Liver (tissue), 3 donors: ENCODE results near the gene DISP3.

ENCODE experiments used
- CTCF ChIP-seq: fragments of 150-350 bp; IDR thresholded peaks from 2 replicates; pipeline ENCODE4 v1.5.1; 2017; ENCODE audit warnings: improper control_type of control experiment, low read depth, low read length; ENCODE audit not compliant: missing input control
- GABPA ChIP-seq, 2 donors: IDR thresholded peaks in 1 of 2; conservative IDR thresholded peaks in 1 of 2; 2 replicates each; pipeline ENCODE4 v1.6.1; 2016; ENCODE audit warnings: antibody characterized with exemption in 2 of 2, mild to moderate bottlenecking in 1 of 2, moderate library complexity in 1 of 2
- JUND ChIP-seq, 2 donors: IDR thresholded peaks; 2 replicates each; pipeline ENCODE4 v1.6.1; 2016; ENCODE audit warnings: antibody characterized with exemption in 2 of 2
- NR2F2 ChIP-seq: IDR thresholded peaks from 2 replicates; pipeline ENCODE4 v1.6.1; 2016; ENCODE audit warnings: antibody characterized with exemption
- RAD21 ChIP-seq, 2 donors: IDR thresholded peaks; 2 replicates each; pipeline ENCODE4 v1.6.1; 2016; ENCODE audit warnings: antibody characterized with exemption in 2 of 2, mild to moderate bottlenecking in 2 of 2
- RXRA ChIP-seq, 2 donors: IDR thresholded peaks; 2 replicates each; pipeline ENCODE4 v1.6.1; 2017 to 2018; ENCODE audit warnings: antibody characterized with exemption in 2 of 2, mild to moderate bottlenecking in 1 of 2
- SP1 ChIP-seq: IDR thresholded peaks from 2 replicates; pipeline ENCODE4 v1.6.1; 2018; ENCODE audit warnings: antibody characterized with exemption, mild to moderate bottlenecking
- TAF1 ChIP-seq: conservative IDR thresholded peaks from 2 replicates; pipeline ENCODE4 v1.6.1; 2016; ENCODE audit warnings: antibody characterized with exemption, mild to moderate bottlenecking
- YY1 ChIP-seq: IDR thresholded peaks from 2 replicates; pipeline ENCODE4 v1.6.1; 2016; ENCODE audit warnings: antibody characterized with exemption, mild to moderate bottlenecking
- TF ChIP-seq, protein P1 (sequence below): IDR thresholded peaks from 2 replicates; pipeline ENCODE4 v1.6.1; 2016; ENCODE audit warnings: antibody characterized with exemption
- TF ChIP-seq, protein P2 (sequence below): IDR thresholded peaks from 2 replicates; pipeline ENCODE4 v1.6.1; 2016; ENCODE audit warnings: antibody characterized with exemption, mild to moderate bottlenecking
- donor health status: healthy.
- donor health status: healthy.

DNA sequence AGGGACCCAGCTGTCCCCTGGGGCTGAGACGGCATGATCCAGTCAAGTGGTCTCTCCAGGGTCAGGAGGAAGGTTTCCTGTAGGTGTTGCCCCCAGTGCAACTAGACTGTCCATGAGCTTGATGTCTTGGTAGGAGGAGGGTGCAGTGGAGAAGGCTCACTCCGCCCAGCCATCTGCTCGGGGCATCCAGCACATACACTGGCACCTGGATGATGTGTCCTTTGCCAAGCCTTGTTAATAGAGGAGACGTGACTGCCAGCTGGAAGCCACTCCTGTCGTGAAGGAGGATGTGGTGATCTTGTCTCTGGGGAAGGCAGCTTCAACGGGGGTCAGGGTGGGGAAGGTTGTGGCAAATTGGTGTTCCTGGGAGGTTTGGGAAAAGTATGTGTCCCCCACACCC, 6.2 kb downstream of the DISP3 start:
- no peak for TF ChIP-seq CTCF
- no peak for TF ChIP-seq TAF1
- TF ChIP-seq RXRA (IDR thresholded peaks at IDR 0.05), result no peak
- no peak for TF ChIP-seq SP1
- no peak for TF ChIP-seq JUND (IDR thresholded peaks at IDR 0.05)
- TF ChIP-seq, protein P1, sequence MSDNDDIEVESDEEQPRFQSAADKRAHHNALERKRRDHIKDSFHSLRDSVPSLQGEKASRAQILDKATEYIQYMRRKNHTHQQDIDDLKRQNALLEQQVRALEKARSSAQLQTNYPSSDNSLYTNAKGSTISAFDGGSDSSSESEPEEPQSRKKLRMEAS, result no peak
- TF ChIP-seq, protein P2, sequence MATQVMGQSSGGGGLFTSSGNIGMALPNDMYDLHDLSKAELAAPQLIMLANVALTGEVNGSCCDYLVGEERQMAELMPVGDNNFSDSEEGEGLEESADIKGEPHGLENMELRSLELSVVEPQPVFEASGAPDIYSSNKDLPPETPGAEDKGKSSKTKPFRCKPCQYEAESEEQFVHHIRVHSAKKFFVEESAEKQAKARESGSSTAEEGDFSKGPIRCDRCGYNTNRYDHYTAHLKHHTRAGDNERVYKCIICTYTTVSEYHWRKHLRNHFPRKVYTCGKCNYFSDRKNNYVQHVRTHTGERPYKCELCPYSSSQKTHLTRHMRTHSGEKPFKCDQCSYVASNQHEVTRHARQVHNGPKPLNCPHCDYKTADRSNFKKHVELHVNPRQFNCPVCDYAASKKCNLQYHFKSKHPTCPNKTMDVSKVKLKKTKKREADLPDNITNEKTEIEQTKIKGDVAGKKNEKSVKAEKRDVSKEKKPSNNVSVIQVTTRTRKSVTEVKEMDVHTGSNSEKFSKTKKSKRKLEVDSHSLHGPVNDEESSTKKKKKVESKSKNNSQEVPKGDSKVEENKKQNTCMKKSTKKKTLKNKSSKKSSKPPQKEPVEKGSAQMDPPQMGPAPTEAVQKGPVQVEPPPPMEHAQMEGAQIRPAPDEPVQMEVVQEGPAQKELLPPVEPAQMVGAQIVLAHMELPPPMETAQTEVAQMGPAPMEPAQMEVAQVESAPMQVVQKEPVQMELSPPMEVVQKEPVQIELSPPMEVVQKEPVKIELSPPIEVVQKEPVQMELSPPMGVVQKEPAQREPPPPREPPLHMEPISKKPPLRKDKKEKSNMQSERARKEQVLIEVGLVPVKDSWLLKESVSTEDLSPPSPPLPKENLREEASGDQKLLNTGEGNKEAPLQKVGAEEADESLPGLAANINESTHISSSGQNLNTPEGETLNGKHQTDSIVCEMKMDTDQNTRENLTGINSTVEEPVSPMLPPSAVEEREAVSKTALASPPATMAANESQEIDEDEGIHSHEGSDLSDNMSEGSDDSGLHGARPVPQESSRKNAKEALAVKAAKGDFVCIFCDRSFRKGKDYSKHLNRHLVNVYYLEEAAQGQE, result no peak
- no peak for TF ChIP-seq YY1
- no peak for TF ChIP-seq RAD21 (IDR thresholded peaks at IDR 0.05)
- no peak for TF ChIP-seq GABPA (IDR thresholded peaks at IDR 0.05 in 1 of 2, conservative IDR thresholded peaks at IDR 0.05 in 1 of 2)
- TF ChIP-seq NR2F2, result no peak
